Spleen (tissue), 11 donors: ENCODE results near the gene ACBD3. TPM values are rescaled to one million over a fixed set of nuclear protein-coding genes. Genes with fewer than 3 reads are reported as not detected.
A peak's percentile ranks its signal among the peaks of the same experiment; 100 is the strongest.

Experiments used
- DNase-seq: peaks from one replicate; pipeline ENCODE4 v3.0.0-alpha.2; 2020
- H3K27ac ChIP-seq, 8 donors: fragments of 200-600 bp; sonication (generic) in 7 of 8; 1 replicate in 4 of 8; 2 replicates in 4 of 8; pipeline versions ENCODE4 v1.5.0 to v1.8.0; 2016 to 2021; ENCODE audit warnings: inconsistent platforms in 4 of 8, mild to moderate bottlenecking in 4 of 8, moderate library complexity in 1 of 8
- H3K27me3 ChIP-seq, 7 donors: fragments of 200-600 bp; sonication (generic) in 6 of 7; replicated peaks in 1 of 7; 1 replicate in 4 of 7; 2 replicates in 3 of 7; pipeline versions ENCODE4 v1.5.0 to v1.8.0; 2016 to 2021; ENCODE audit warnings: inconsistent platforms in 3 of 7, mild to moderate bottlenecking in 1 of 7
- H3K36me3 ChIP-seq, 6 donors: fragments of 200-600 bp; sonication (generic) in 5 of 6; 1 replicate in 4 of 6; 2 replicates in 2 of 6; pipeline versions ENCODE4 v1.5.0 to v1.8.0; 2016 to 2021; ENCODE audit warnings: inconsistent platforms in 2 of 6
- H3K4me1 ChIP-seq, 6 donors: fragments of 200-600 bp; sonication (generic) in 5 of 6; 1 replicate in 3 of 6; 2 replicates in 3 of 6; pipeline versions ENCODE4 v1.5.0 to v1.8.0; 2016 to 2021; ENCODE audit warnings: inconsistent platforms in 3 of 6
- H3K4me3 ChIP-seq, 8 donors: fragments of 200-600 bp; sonication (generic) in 7 of 8; 1 replicate in 4 of 8; 2 replicates in 4 of 8; pipeline versions ENCODE4 v1.5.0 to v1.8.0; 2016 to 2021; ENCODE audit warnings: inconsistent platforms in 4 of 8, mild to moderate bottlenecking in 4 of 8, moderate library complexity in 2 of 8
- H3K9me3 ChIP-seq, 8 donors: fragments of 200-600 bp; sonication (generic) in 7 of 8; 1 replicate in 4 of 8; 2 replicates in 4 of 8; pipeline versions ENCODE4 v1.5.0 to v1.8.0; 2016 to 2021; ENCODE audit warnings: inconsistent platforms in 4 of 8
- POLR2A ChIP-seq, 3 donors: fragments of 450-650 bp; IDR thresholded peaks; one replicate each; pipeline ENCODE4 v1.5.1; 2017; ENCODE audit warnings: antibody characterized with exemption in 3 of 3, mild to moderate bottlenecking in 1 of 3
- POLR2AphosphoS5 ChIP-seq, 3 donors: sonication (generic); formaldehyde crosslinking; IDR thresholded peaks; one replicate each; pipeline ENCODE4 v1.5.1; 2017; ENCODE audit warnings: antibody characterized with exemption in 3 of 3
- WGBS, 5 donors: extraction: QIAGEN DNeasy Blood & Tissue Kit in 3 of 5; methylation state at CpG; one replicate each; pipeline versions ENCODE4 v1.1.5 to v1.1.7; 2013 to 2018; 5-methylcytosine and 5-hydroxymethylcytosine counted together
- intact Hi-C: fragments of 100-400 bp; cut with DNase I; formaldehyde crosslinking; loops from one replicate; pipeline ENCODE4 v1.15.0; 2023; ENCODE audit warnings: low total_unique reads
- polyA plus RNA-seq, 3 donors: library from polyadenylated mRNA; stranded (reverse); fragments of 200-250 nt; gene quantifications; one replicate each; pipeline ENCODE4 v1.2.1, GENCODE V29; 2013
- total RNA-seq, 7 donors: library from RNA; depleted of rRNA in 3 of 7; stranded (reverse); fragments of >200 nt in 3 of 7; fragmentation: NEBNext Ultra II Directional in 4 of 7; extraction: Animal tissue kit (Norgen Biotek cat#: 25700) in 4 of 7; gene quantifications; one replicate each; pipeline versions ENCODE4 v1.1.0 to v1.2.1, GENCODE V29; 2016 to 2021
- TF ChIP-seq, protein P1 (sequence below), 11 experiments: fragments of 200-600 bp in 7 of 11; fragments of 450-650 bp in 4 of 11; sonication (generic) in 4 of 11; IDR thresholded peaks in 8 of 11; conservative IDR thresholded peaks in 3 of 11; 1 replicate in 7 of 11; 2 replicates in 4 of 11; pipeline versions ENCODE4 v1.4.0 to v1.8.0; 2016 to 2021; ENCODE audit warnings: antibody characterized with exemption in 11 of 11, inconsistent platforms in 4 of 11, mild to moderate bottlenecking in 1 of 11
- donor health status: healthy with polysubstance abuse.
- donor health status: DM: no; HTN: no; CAD: no; lungs with moderate emphysema.
- donor health status: DM: no; HTN: no; CAD: no.
- donor health status: Bipolar disorder and iron deficiency.
- donor health status: healthy.
- donor health status: DM: no; HTN: no; CAD: no.
- donor health status: DM: yes; HTN: yes; CAD: no.

The ACBD3 gene
- total and polyA plus RNA-seq, 10 donors = 6.1 to 43.0 (median 30.3) TPM

DNA sequence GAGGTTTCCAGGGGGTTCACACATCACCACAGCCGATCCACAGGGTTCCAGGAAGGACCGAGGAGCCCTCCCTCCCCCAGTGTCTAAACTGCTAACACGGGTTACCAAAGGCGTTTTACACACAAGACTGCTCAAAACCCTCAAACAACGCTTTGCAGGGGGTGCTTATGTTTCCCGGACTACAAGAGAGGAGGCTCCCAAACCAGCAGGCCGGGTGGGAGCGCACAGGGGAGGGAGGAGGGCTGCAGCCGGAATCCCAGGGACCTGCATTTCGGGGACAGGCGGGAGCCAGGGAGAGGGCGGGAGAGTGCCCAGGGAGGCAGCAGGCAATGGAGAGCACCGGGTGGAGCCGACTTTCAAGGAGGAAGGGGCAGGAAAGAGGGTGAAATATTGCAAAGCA lies 50.8 kb downstream of the ACBD3 start:
- no peak for TF ChIP-seq POLR2A (IDR thresholded peaks at IDR 0.05)
- TF ChIP-seq, protein P1, sequence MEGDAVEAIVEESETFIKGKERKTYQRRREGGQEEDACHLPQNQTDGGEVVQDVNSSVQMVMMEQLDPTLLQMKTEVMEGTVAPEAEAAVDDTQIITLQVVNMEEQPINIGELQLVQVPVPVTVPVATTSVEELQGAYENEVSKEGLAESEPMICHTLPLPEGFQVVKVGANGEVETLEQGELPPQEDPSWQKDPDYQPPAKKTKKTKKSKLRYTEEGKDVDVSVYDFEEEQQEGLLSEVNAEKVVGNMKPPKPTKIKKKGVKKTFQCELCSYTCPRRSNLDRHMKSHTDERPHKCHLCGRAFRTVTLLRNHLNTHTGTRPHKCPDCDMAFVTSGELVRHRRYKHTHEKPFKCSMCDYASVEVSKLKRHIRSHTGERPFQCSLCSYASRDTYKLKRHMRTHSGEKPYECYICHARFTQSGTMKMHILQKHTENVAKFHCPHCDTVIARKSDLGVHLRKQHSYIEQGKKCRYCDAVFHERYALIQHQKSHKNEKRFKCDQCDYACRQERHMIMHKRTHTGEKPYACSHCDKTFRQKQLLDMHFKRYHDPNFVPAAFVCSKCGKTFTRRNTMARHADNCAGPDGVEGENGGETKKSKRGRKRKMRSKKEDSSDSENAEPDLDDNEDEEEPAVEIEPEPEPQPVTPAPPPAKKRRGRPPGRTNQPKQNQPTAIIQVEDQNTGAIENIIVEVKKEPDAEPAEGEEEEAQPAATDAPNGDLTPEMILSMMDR (IDR thresholded peaks at IDR 0.05 in 8 of 11, conservative IDR thresholded peaks at IDR 0.05 in 3 of 11) = no peak
- no peak for TF ChIP-seq POLR2AphosphoS5 (IDR thresholded peaks at IDR 0.05)
- intact Hi-C loops = loop anchor here (5.0 kb wide), 1 partner anchor 47 kb away; no protein-coding TSS in a partner anchor
- peaks cover 0 to 33% (median 16%) of the 10 kb centered on the region in 6 donors for H3K4me1 ChIP-seq
- 59 to 67% (median 66%) methylated on average over 14 of the region's 14 CpGs for WGBS, 5 donors
- H3K36me3 ChIP-seq = no peaks in the 10 kb centered on the region
- peak; percentile 48 for DNase-seq
- H3K27ac ChIP-seq = no peak overlapping the region
- H3K9me3 ChIP-seq = peaks cover 0 to 2% (median 0%) of the 10 kb centered on the region in 8 donors
- no peaks in the 10 kb centered on the region for H3K27me3 ChIP-seq
- no peak overlapping the region for H3K4me3 ChIP-seq

DNA sequence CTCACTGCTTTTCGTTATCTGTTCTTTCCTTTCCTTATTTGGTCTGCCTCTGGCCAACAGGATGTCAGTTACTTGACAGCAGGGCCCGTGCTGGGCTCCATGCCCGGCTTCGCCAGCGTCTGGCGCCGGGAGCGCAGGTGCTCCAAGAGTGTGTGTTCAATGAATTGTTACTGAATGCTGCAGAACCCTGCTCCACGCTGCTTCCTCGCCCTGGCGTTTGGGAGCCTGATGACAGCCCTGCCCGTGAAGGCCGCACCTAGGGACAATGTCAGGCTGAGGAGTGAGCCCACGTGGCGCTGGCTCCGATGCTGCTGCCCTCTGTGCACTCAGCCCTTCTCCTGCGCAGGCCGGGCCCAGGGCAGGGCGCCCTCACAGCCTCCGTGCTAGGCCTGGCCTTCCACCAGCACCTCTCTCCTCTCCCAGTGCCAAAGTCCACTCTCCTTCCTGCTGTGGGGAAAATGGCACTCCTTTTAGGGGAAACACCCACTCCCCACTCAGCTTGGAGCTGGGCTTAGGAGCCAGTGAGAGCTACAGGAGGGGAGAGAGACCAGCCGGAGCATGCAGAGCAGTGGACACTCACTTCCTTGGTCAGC lies 51.4 kb downstream of the ACBD3 start:
- TF ChIP-seq, protein P1 (IDR thresholded peaks at IDR 0.05 in 8 of 11, conservative IDR thresholded peaks at IDR 0.05 in 3 of 11) = no peak
- no peak for TF ChIP-seq POLR2A (IDR thresholded peaks at IDR 0.05)
- TF ChIP-seq POLR2AphosphoS5 (IDR thresholded peaks at IDR 0.05) = peak in 2 of 3 donors; percentile 25 to 65
- intact Hi-C loops = loop anchor here (5.0 kb wide), 1 partner anchor 47 kb away; no protein-coding TSS in a partner anchor
- DNase-seq = peak; percentile 62
- H3K9me3 ChIP-seq = peaks cover 0 to 3% (median 0%) of the 10 kb centered on the region in 8 donors
- no peaks in the 10 kb centered on the region for H3K27me3 ChIP-seq
- no peaks in the 10 kb centered on the region for H3K36me3 ChIP-seq
- H3K4me1 ChIP-seq = peaks cover 0 to 33% (median 16%) of the 10 kb centered on the region in 6 donors
- no peak overlapping the region for H3K4me3 ChIP-seq
- no peak overlapping the region for H3K27ac ChIP-seq
- WGBS, 5 donors = 64 to 87% (median 73%) methylated on average over 18 to 21 of the region's 21 CpGs

DNA sequence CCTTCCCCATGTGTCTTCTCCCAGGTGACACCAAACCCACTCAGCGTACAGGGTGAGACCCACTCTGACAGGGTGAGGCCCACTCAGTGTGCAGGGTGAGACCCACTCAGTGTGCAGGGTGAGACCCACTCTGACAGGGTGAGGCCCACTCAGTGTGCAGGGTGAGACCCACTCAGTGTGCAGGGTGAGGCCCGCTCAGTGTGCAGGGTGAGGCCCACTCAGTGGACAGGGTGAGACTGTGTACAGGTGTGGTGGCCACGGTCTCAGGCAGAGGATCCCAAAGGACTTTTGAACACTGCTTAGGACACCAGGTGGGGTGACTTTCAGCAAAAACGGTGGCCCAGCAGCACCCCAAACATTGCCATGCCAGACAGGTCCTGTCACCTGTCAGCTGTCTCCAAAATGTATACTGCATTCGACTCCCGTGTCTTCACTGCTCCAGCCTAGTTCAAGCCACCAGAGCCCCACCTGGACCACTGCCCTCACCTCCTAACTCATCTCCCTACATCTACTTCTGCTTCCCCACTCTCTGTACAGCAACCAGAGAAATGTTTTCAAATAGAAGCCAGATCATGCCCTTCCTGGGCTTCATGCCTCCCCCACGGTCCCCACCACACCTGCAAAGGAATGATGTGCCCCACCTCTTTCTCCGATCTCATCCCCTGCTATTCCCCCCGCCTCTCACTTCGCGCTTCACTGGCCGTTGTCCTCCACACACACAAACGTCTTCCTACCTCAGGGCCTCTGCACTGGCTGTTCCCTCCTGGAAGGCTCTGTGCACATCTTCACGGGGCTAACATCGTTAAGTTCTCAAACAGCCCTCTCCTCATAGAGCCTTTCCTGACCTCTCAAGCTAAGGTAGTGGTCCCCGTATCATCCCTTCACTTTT lies 52.1 kb downstream of the ACBD3 start:
- 66 to 83% (median 78%) methylated on average over 13 to 16 of the region's 16 CpGs for WGBS, 5 donors
- Histone ChIP-seq H3K4me3 (no peak overlapping the region), H3K9me3 (peaks cover 0 to 3% (median 0%) of the 10 kb centered on the region in 8 donors), H3K4me1 (peaks cover 0 to 33% (median 16%) of the 10 kb centered on the region in 6 donors), H3K27ac (peak overlapping the region in 1 of 8 donors; percentile 70), H3K27me3 (no peaks in the 10 kb centered on the region), H3K36me3 (no peaks in the 10 kb centered on the region)
- intact Hi-C loops = loop anchor here (5.0 kb wide), 1 partner anchor 48 kb away; no protein-coding TSS in a partner anchor
- peak; percentile 56 for DNase-seq
- TF ChIP-seq POLR2AphosphoS5 (IDR thresholded peaks at IDR 0.05) (no peak), POLR2A (IDR thresholded peaks at IDR 0.05) (no peak)
- TF ChIP-seq, protein P1 (IDR thresholded peaks at IDR 0.05 in 8 of 11, conservative IDR thresholded peaks at IDR 0.05 in 3 of 11) = no peak
